Measurements from ENCODE around the gene ZNF30. TPM values are rescaled to one million over a fixed set of nuclear protein-coding genes. Genes with fewer than 3 reads are reported as not detected.
"Not testable (repeated sequence)": the region's sequence is repeated elsewhere in the genome, so short reads cannot be mapped to it uniquely, and the experiment has no call there.

ZNF30 gene
- total RNA-seq, 1 donor from 2014 or later, result 12.0 TPM

DNA sequence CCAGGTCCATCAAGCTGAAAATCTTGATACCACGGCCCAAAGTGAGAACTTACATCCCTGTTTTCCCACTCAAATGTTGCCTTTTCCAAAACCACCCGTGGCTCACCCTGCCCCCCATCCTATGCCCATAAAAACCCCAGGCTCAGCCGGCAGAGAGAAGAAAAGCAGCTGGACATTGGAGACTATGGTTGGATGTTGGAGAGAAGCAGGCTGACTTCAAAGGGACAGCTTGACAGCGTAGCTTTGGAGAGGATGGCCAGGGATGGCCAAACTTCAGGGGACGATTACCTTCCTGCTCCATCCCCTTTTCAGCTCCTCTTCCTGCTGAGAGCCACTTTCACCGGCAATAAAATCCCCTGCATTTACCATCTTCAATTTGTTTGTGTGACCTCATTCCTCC lies 40.8 kb downstream of the ZNF30 start:
- Histone ChIP-seq H3K4me3 (ENCODE audit: low read length in 3 of 3) (no peak overlapping the region), H3K36me3 (ENCODE audit: control insufficient read depth in 3 of 3, insufficient read depth in 3 of 3, low read length in 3 of 3) (no peaks in the 10 kb centered on the region), H3K27ac (ENCODE audit: low read depth, low read length) (no peak overlapping the region), H3K4me1 (ENCODE audit: control insufficient read depth in 3 of 3, insufficient read depth in 3 of 3, low read length in 3 of 3) (peaks cover 9 to 12% (median 9%) of the 10 kb centered on the region in 3 donors), H3K9me3 (ENCODE audit: control insufficient read depth in 3 of 3, low read length in 3 of 3) (no peaks in the 10 kb centered on the region), H3K27me3 (ENCODE audit: control insufficient read depth in 3 of 3, insufficient read depth in 3 of 3, low read length in 3 of 3) (no peaks in the 10 kb centered on the region), H3K9ac (ENCODE audit: low read depth in 1 of 3, low read length in 3 of 3) (no peak overlapping the region)

DNA sequence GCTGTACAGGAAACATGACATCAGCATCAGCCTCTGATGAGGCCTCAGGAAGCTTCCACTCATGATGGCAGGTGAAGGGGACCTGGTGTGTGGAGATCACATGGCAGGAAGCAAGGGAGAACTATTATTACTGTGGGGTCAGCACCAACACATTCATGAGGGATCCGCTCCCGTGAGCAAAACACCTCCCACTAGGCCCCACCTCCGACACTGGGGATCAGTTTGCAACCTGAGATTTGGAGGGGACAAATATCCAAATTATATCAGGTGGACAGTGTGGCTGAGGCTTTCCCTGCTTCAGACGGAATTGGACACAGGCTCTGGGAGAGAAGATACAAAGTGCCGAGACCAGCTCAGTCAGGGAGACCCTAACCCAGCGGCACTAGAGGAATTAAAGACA lies 43.0 kb downstream of the ZNF30 start:
- Histone ChIP-seq H3K4me1 (ENCODE audit: control insufficient read depth in 3 of 3, insufficient read depth in 3 of 3, low read length in 3 of 3) (peaks cover 3 to 10% (median 3%) of the 10 kb centered on the region in 3 donors), H3K27me3 (ENCODE audit: control insufficient read depth in 3 of 3, insufficient read depth in 3 of 3, low read length in 3 of 3) (no peaks in the 10 kb centered on the region), H3K9me3 (ENCODE audit: control insufficient read depth in 3 of 3, low read length in 3 of 3) (no peaks in the 10 kb centered on the region), H3K27ac (ENCODE audit: low read depth, low read length) (no peak overlapping the region), H3K36me3 (ENCODE audit: control insufficient read depth in 3 of 3, insufficient read depth in 3 of 3, low read length in 3 of 3) (no peaks in the 10 kb centered on the region), H3K9ac (ENCODE audit: low read depth in 1 of 3, low read length in 3 of 3) (no peak overlapping the region), H3K4me3 (ENCODE audit: low read length in 3 of 3) (no peak overlapping the region)

DNA sequence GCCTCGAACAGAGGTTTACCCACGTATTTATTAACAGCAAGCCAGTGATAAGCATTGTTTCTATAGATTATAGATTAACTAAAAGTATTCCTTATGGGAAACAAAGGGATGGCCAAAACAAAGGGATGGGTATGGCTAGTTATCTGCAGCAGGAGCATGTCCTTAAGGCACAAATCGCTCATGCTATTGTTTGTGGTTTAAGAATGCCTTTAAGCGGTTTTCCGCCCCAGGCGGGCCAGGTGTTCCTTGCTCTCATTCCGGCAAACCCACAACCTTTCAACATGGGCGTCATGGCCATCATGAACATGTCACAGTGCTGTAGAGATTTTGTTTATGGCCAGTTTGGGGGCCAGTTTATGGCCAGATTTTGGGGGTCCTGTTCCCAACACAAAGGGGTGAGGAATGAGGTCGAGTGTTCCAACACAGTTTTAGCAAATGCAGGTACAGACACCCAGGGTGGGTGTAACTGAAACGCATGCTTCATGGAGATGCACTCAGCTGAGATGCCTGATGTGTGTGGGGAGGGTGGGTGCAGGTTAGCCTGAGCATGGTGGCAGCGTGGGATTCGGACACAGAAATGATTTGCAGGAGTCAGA lies 43.6 kb downstream of the ZNF30 start:
- not testable (repeated sequence) for H3K27me3 ChIP-seq (ENCODE audit: control insufficient read depth in 3 of 3, insufficient read depth in 3 of 3, low read length in 3 of 3); H3K4me1 ChIP-seq (ENCODE audit: control insufficient read depth in 3 of 3, insufficient read depth in 3 of 3, low read length in 3 of 3); H3K36me3 ChIP-seq (ENCODE audit: control insufficient read depth in 3 of 3, insufficient read depth in 3 of 3, low read length in 3 of 3)

DNA sequence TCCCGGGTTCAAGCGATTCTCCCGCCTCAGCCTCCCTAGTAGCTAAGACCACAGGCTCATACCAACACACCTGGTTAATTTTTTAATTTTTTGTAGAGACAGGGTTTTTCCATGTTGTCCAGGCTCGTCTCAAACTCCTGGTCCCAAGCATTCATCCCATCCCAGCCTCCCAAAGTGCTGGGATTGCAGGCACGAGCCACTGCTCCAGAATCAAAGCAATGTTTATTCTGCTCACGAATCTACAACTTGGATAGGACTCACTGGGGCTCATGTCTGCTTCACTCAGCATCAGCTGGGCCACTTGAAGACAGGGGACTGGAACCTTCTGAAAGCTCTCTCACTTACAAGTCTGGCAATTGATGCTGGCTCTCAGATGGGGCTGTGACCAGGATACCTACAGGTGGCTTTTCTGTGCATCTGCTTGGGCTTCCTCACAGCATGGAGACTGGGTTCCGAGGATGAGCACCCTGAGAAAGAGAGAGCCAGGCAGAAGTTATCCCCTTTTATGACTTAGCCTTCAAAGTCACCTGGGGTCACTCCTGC lies 45.5 kb downstream of the ZNF30 start:
- no peaks in the 10 kb centered on the region for H3K27me3 ChIP-seq (ENCODE audit: control insufficient read depth in 3 of 3, insufficient read depth in 3 of 3, low read length in 3 of 3)
- H3K36me3 ChIP-seq (ENCODE audit: control insufficient read depth in 3 of 3, insufficient read depth in 3 of 3, low read length in 3 of 3), result no peaks in the 10 kb centered on the region
- H3K27ac ChIP-seq (ENCODE audit: low read depth, low read length), result no peak overlapping the region
- H3K4me3 ChIP-seq (ENCODE audit: low read length in 3 of 3), result no peak overlapping the region
- no peak overlapping the region for H3K9ac ChIP-seq (ENCODE audit: low read depth in 1 of 3, low read length in 3 of 3)
- peaks cover 3 to 10% (median 3%) of the 10 kb centered on the region in 3 donors for H3K4me1 ChIP-seq (ENCODE audit: control insufficient read depth in 3 of 3, insufficient read depth in 3 of 3, low read length in 3 of 3)
- peaks cover 0 to 3% (median 0%) of the 10 kb centered on the region in 3 donors for H3K9me3 ChIP-seq (ENCODE audit: control insufficient read depth in 3 of 3, low read length in 3 of 3)

More for the DNA sequence above, 43.6 kb downstream of the ZNF30 start:
- H3K9me3 ChIP-seq (ENCODE audit: control insufficient read depth in 3 of 3, low read length in 3 of 3); H3K9ac ChIP-seq (ENCODE audit: low read depth in 1 of 3, low read length in 3 of 3); H3K4me3 ChIP-seq (ENCODE audit: low read length in 3 of 3); H3K27ac ChIP-seq (ENCODE audit: low read depth, low read length): not testable (repeated sequence)

DNA sequence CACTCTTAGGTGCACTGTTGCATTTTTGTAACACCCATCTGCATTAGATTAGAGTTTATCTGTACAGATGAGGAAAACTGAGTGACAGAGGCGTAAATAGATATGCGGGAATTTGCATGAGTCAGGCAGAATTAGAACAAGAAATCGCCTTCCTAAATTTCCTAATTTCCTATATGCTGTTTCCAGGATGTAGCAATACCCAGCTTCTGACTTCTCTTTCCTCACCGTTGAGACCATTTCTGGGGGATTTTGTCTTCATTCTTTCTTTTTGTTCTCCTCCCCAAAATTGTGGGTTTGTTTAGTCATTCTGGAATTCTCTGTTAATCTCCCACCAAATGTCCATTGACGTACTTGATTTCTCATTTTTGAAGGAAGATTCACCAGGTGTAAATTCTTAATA lies 47.9 kb downstream of the ZNF30 start:
- Histone ChIP-seq H3K4me1 (ENCODE audit: control insufficient read depth in 3 of 3, insufficient read depth in 3 of 3, low read length in 3 of 3) (peaks cover 3 to 10% (median 3%) of the 10 kb centered on the region in 3 donors), H3K36me3 (ENCODE audit: control insufficient read depth in 3 of 3, insufficient read depth in 3 of 3, low read length in 3 of 3) (no peaks in the 10 kb centered on the region), H3K27ac (ENCODE audit: low read depth, low read length) (no peak overlapping the region), H3K9me3 (ENCODE audit: control insufficient read depth in 3 of 3, low read length in 3 of 3) (peaks cover 0 to 3% (median 0%) of the 10 kb centered on the region in 3 donors), H3K27me3 (ENCODE audit: control insufficient read depth in 3 of 3, insufficient read depth in 3 of 3, low read length in 3 of 3) (no peaks in the 10 kb centered on the region), H3K9ac (ENCODE audit: low read depth in 1 of 3, low read length in 3 of 3) (no peak overlapping the region), H3K4me3 (ENCODE audit: low read length in 3 of 3) (no peak overlapping the region)

DNA sequence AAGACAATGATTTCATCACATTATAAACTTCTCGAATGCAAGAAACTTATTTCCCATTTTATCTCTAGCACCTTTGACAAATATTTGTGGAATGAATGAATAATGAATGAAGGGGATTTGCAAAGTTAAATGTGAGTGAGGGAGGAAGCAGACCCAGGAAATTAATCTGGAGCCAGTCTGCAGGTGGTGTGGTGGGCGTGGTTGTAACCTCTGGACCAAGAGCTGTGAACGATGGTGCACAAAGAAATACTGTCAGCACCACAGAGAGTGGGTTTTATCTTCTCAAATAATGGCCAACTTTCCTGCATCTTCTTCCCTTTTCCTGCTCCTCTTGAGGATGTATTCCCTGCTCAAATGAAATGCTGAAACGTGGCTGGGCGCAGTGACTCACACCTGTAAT lies 48.4 kb downstream of the ZNF30 start:
- Histone ChIP-seq H3K4me3 (ENCODE audit: low read length in 3 of 3) (no peak overlapping the region), H3K27ac (ENCODE audit: low read depth, low read length) (no peak overlapping the region), H3K27me3 (ENCODE audit: control insufficient read depth in 3 of 3, insufficient read depth in 3 of 3, low read length in 3 of 3) (no peaks in the 10 kb centered on the region), H3K4me1 (ENCODE audit: control insufficient read depth in 3 of 3, insufficient read depth in 3 of 3, low read length in 3 of 3) (peaks cover 3 to 10% (median 3%) of the 10 kb centered on the region in 3 donors), H3K36me3 (ENCODE audit: control insufficient read depth in 3 of 3, insufficient read depth in 3 of 3, low read length in 3 of 3) (no peaks in the 10 kb centered on the region), H3K9me3 (ENCODE audit: control insufficient read depth in 3 of 3, low read length in 3 of 3) (peaks cover 0 to 3% (median 0%) of the 10 kb centered on the region in 3 donors), H3K9ac (ENCODE audit: low read depth in 1 of 3, low read length in 3 of 3) (no peak overlapping the region)

DNA sequence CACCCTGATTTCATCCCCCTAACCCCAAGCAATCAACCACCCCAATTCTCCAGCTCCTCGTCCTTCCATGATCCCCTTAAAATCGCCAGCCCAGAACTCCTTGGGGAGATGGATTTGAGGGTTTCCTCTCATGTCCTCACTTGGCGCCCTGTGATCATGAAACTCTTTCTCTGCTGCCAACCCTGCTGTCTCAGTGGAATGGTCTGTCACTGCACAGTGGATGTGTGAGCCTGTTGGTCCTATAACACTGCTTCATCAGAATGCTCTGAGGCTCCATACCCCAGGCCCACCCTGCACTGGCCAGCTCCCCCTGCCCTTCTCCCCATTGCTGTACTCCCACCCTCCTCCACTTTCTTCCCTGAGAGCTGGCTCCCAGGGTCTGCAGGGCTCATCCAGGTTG lies 49.9 kb downstream of the ZNF30 start:
- H3K9me3 ChIP-seq (ENCODE audit: control insufficient read depth in 3 of 3, low read length in 3 of 3), result peaks cover 0 to 3% (median 0%) of the 10 kb centered on the region in 3 donors

DNA sequence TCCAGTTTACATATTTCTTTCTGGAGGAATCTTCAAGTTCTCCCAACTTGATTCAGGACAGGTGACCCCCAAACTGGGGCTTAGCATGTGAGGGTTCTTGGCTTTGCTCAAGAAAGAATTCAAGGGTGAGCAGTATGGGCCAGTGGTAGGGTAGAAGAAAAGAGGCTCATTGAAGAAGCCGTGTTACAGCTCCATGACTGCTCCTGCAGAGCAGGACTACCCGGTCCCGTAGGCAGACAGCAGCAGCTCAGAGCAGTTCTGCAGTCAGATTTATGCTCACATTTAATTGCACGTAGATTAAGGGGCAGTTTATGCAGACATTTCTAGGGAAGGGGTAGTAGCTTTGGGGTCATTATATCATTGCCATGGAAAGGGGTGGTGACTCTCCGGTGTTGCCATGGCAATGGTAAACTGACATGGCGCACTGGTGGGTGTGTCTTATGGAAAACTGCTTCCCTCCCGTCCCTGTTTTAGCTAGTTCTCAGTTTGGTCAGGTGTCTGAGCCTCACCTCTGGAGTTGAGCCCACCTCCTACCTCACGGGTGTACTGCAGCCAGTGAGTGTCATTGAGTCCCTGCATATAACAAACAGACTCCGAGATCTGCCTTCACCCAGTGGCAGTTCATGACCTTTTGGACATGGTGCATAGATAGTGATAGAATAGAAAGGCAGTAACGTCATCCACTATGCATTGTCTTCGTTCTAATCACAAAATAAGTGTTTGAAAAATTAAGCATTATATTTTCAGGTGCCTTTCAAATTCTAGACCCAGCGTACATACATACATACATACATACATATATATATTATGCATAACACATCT lies 53.3 kb downstream of the ZNF30 start:
- no peak overlapping the region for H3K27ac ChIP-seq (ENCODE audit: low read depth, low read length)
- H3K27me3 ChIP-seq (ENCODE audit: control insufficient read depth in 3 of 3, insufficient read depth in 3 of 3, low read length in 3 of 3), result no peaks in the 10 kb centered on the region
- peaks cover 0 to 3% (median 0%) of the 10 kb centered on the region in 3 donors for H3K9me3 ChIP-seq (ENCODE audit: control insufficient read depth in 3 of 3, low read length in 3 of 3)
- no peak overlapping the region for H3K4me3 ChIP-seq (ENCODE audit: low read length in 3 of 3)
- no peaks in the 10 kb centered on the region for H3K36me3 ChIP-seq (ENCODE audit: control insufficient read depth in 3 of 3, insufficient read depth in 3 of 3, low read length in 3 of 3)
- H3K4me1 ChIP-seq (ENCODE audit: control insufficient read depth in 3 of 3, insufficient read depth in 3 of 3, low read length in 3 of 3), result no peaks in the 10 kb centered on the region
- H3K9ac ChIP-seq (ENCODE audit: low read depth in 1 of 3, low read length in 3 of 3), result no peak overlapping the region

More for the DNA sequence above, 49.9 kb downstream of the ZNF30 start:
- H3K4me1 ChIP-seq (ENCODE audit: control insufficient read depth in 3 of 3, insufficient read depth in 3 of 3, low read length in 3 of 3), result peaks cover 3 to 10% (median 3%) of the 10 kb centered on the region in 3 donors
- no peak overlapping the region for H3K27ac ChIP-seq (ENCODE audit: low read depth, low read length)
- no peaks in the 10 kb centered on the region for H3K27me3 ChIP-seq (ENCODE audit: control insufficient read depth in 3 of 3, insufficient read depth in 3 of 3, low read length in 3 of 3)
- H3K9ac ChIP-seq (ENCODE audit: low read depth in 1 of 3, low read length in 3 of 3), result no peak overlapping the region
- H3K36me3 ChIP-seq (ENCODE audit: control insufficient read depth in 3 of 3, insufficient read depth in 3 of 3, low read length in 3 of 3), result no peaks in the 10 kb centered on the region
- no peak overlapping the region for H3K4me3 ChIP-seq (ENCODE audit: low read length in 3 of 3)

DNA sequence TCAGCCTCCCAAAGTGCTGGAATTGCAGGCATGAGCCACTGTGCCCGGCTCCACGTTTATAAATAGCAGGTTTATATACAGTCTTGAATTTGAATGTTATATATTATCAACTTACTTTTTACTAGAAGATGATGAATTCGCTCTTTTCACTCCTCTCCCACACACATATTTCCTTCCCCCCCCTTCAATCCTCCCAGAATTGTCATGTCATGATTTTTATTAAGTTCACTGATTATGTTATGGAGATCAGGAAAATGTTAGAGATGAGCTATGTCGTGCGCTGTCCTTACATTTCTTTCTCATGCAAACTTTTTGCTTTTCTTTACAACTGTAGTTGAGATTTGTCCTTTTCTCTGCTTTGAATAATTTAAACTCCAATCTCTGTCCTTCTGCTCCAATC lies 55.6 kb downstream of the ZNF30 start:
- Histone ChIP-seq H3K4me3 (ENCODE audit: low read length in 3 of 3) (no peak overlapping the region), H3K27me3 (ENCODE audit: control insufficient read depth in 3 of 3, insufficient read depth in 3 of 3, low read length in 3 of 3) (no peaks in the 10 kb centered on the region), H3K9ac (ENCODE audit: low read depth in 1 of 3, low read length in 3 of 3) (no peak overlapping the region), H3K4me1 (ENCODE audit: control insufficient read depth in 3 of 3, insufficient read depth in 3 of 3, low read length in 3 of 3) (peaks cover 7 to 9% (median 8%) of the 10 kb centered on the region in 3 donors), H3K9me3 (ENCODE audit: control insufficient read depth in 3 of 3, low read length in 3 of 3) (no peaks in the 10 kb centered on the region), H3K27ac (ENCODE audit: low read depth, low read length) (no peak overlapping the region), H3K36me3 (ENCODE audit: control insufficient read depth in 3 of 3, insufficient read depth in 3 of 3, low read length in 3 of 3) (no peaks in the 10 kb centered on the region)

DNA sequence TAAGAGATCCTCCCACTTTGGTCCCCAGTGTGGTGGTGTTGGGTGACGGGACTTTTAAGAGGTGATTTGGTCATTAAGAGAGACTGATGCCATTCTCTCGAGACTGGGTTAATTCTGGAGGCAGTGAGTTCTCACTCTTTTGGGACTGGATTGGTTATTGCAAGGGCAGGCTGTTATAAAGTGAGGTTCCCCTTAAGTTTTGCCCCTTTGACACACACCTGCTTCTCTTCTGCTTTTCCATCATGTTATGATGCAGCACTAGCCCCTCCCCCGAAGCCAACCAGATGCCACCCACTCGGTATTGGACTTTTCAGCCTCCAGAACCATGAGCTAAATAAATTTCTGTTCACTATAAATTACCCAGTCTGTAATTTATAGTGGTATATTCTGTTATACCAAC lies 57.1 kb downstream of the ZNF30 start:
- Histone ChIP-seq H3K36me3 (ENCODE audit: control insufficient read depth in 3 of 3, insufficient read depth in 3 of 3, low read length in 3 of 3) (no peaks in the 10 kb centered on the region), H3K9me3 (ENCODE audit: control insufficient read depth in 3 of 3, low read length in 3 of 3) (no peaks in the 10 kb centered on the region), H3K4me3 (ENCODE audit: low read length in 3 of 3) (no peak overlapping the region), H3K9ac (ENCODE audit: low read depth in 1 of 3, low read length in 3 of 3) (no peak overlapping the region), H3K4me1 (ENCODE audit: control insufficient read depth in 3 of 3, insufficient read depth in 3 of 3, low read length in 3 of 3) (peaks cover 7 to 9% (median 8%) of the 10 kb centered on the region in 3 donors), H3K27me3 (ENCODE audit: control insufficient read depth in 3 of 3, insufficient read depth in 3 of 3, low read length in 3 of 3) (no peaks in the 10 kb centered on the region), H3K27ac (ENCODE audit: low read depth, low read length) (no peak overlapping the region)
